ENCODE results near the gene GSTA5.
"Not testable (repeated sequence)": the region's sequence is repeated elsewhere in the genome, so short reads cannot be mapped to it uniquely, and the experiment has no call there.

GSTA5 gene

GRCh38 chr6:52830869-52831268 is 9.7 kb downstream of the GSTA5 start:
- not testable (repeated sequence) for DNase-seq

GRCh38 chr6:52829046-52829817 is 11.4 kb downstream of the GSTA5 start:
- no peak for DNase-seq

- not testable (repeated sequence) for DNase-seq
Measured at GRCh38 chr6:52828621-52829020, 12.0 kb downstream of the GSTA5 start.

GRCh38 chr6:52827073-52827783 is 13.4 kb downstream of the GSTA5 start:
- DNase-seq = not testable (repeated sequence)

- no peak for DNase-seq
Measured at GRCh38 chr6:52826513-52826912, 14.1 kb downstream of the GSTA5 start.

GRCh38 chr6:52825900-52826459 is 14.6 kb downstream of the GSTA5 start:
- DNase-seq = not testable (repeated sequence)

- not testable (repeated sequence) for DNase-seq
Measured at GRCh38 chr6:52825270-52825793, 15.3 kb downstream of the GSTA5 start.

- DNase-seq = no peak
Measured at GRCh38 chr6:52821842-52822241, 18.8 kb downstream of the GSTA5 start.

- DNase-seq = no peak
Measured at GRCh38 chr6:52820198-52820597, 20.4 kb downstream of the GSTA5 start.

GRCh38 chr6:52815167-52816092 is 25.2 kb downstream of the GSTA5 start:
- DNase-seq = peak; percentile 54

- not testable (repeated sequence) for DNase-seq
Measured at GRCh38 chr6:52814545-52814944, 26.1 kb downstream of the GSTA5 start.

- not testable (repeated sequence) for DNase-seq
Measured at GRCh38 chr6:52809777-52810176, 30.8 kb downstream of the GSTA5 start.

- DNase-seq = no peak
Measured at GRCh38 chr6:52808660-52809059, 32.0 kb downstream of the GSTA5 start.

GRCh38 chr6:52803668-52804255 is 36.9 kb downstream of the GSTA5 start, which contains the start of gene GSTA1:
GSTA1 (minus strand) TSS chr6:52803816; CDS start chr6:52799267, 4,549 bp downstream.
- not testable (repeated sequence) for DNase-seq

GRCh38 chr6:52802806-52803205 is 37.8 kb downstream of the GSTA5 start:
- no peak for DNase-seq

- no peak for DNase-seq
Measured at GRCh38 chr6:52801188-52801841, 39.3 kb downstream of the GSTA5 start.

- not testable (repeated sequence) for DNase-seq
Measured at GRCh38 chr6:52799272-52799671, 41.3 kb downstream of the GSTA5 start.

- not testable (repeated sequence) for DNase-seq
Measured at GRCh38 chr6:52794366-52794765, 46.2 kb downstream of the GSTA5 start.

GRCh38 chr6:52790861-52791260 is 49.8 kb downstream of the GSTA5 start:
- DNase-seq = no peak

GRCh38 chr6:52789658-52790057 is 51.0 kb downstream of the GSTA5 start:
- DNase-seq = not testable (repeated sequence)

- no peak for DNase-seq
Measured at GRCh38 chr6:52788478-52788877, 52.1 kb downstream of the GSTA5 start.

Measured in activated CD4-positive, alpha-beta T cell treated with anti-CD3 and anti-CD28 coated beads, Interleukin-2, amount 50 U/mL, for 16 hours (primary cell).